OCI-LY7 (cell line): ENCODE measurements around the gene PKD1L1. TPM values are rescaled to one million over a fixed set of nuclear protein-coding genes. Genes with fewer than 3 reads are reported as not detected.

ENCODE experiments used
- BruUV-seq: library from RNA; stranded (reverse); fragments of 400-500 nt; replicated peaks from 2 replicates; lab custom pipeline; 2021; lab: Mats Ljungman, UMichigan
- CTCF ChIA-PET: fragments of 300-600 bp; sonication (Branson Sonifier 250); formaldehyde crosslinking; loops from one replicate; lab custom pipeline; 2022; ENCODE audit warnings: antibody characterized with exemption; ENCODE audit not compliant: unreplicated experiment; lab: Charles Lee
- POLR2A ChIA-PET: fragments of 300-600 bp; sonication (Branson Sonifier 250); formaldehyde crosslinking; loops from one replicate; lab custom pipeline; 2022; ENCODE audit warnings: antibody characterized with exemption; lab: Charles Lee
- DNase-seq: peaks from one replicate; pipeline ENCODE4 v3.0.0-alpha.2; 2015; ENCODE audit warnings: low spot score
- H2AFZ ChIP-seq: fragments of 200-600 bp; sonication (generic), shearing (Covaris generic); 2 replicates; pipeline ENCODE4 v1.6.1; 2014; ENCODE audit warnings: mild to moderate bottlenecking, antibody characterized with exemption, low read length, moderate library complexity
- H3K27ac ChIP-seq: fragments of 200-600 bp; sonication (generic); 2 replicates; pipeline ENCODE4 v1.5.1; 2014; ENCODE audit warnings: mixed run types, low read depth, mild to moderate bottlenecking, moderate library complexity, low read length, inconsistent platforms; ENCODE audit not compliant: poor library complexity, severe bottlenecking
- H3K36me3 ChIP-seq: fragments of 200-600 bp; sonication (generic); 2 replicates; pipeline ENCODE4 v1.6.1; 2014; ENCODE audit warnings: mild to moderate bottlenecking, antibody characterized with exemption, low read length, moderate library complexity, mixed read lengths; ENCODE audit not compliant: insufficient read depth
- H3K4me1 ChIP-seq: fragments of 200-600 bp; sonication (generic); 2 replicates; pipeline ENCODE4 v1.5.1; 2014; ENCODE audit warnings: mild to moderate bottlenecking, low read length; ENCODE audit not compliant: insufficient read depth, poor library complexity, severe bottlenecking
- H3K4me2 ChIP-seq: fragments of 200-600 bp; sonication (generic); 2 replicates; pipeline ENCODE4 v1.6.1; 2014; ENCODE audit warnings: mild to moderate bottlenecking, low read length
- H3K4me3 ChIP-seq: fragments of 200-600 bp; sonication (generic); 2 replicates; pipeline ENCODE4 v1.5.1; 2014; ENCODE audit warnings: mild to moderate bottlenecking, low read depth, low read length; ENCODE audit not compliant: poor library complexity, severe bottlenecking
- H3K79me2 ChIP-seq: fragments of 200-600 bp; sonication (generic); 2 replicates; pipeline ENCODE4 v1.6.1; 2016; ENCODE audit warnings: low read depth, mild to moderate bottlenecking, low read length, moderate library complexity, mixed read lengths; ENCODE audit not compliant: insufficient read depth
- H3K9me2 ChIP-seq: fragments of 200-600 bp; sonication (generic); 2 replicates; pipeline ENCODE4 v1.6.1; 2016; ENCODE audit warnings: mild to moderate bottlenecking, low read length, mixed read lengths; ENCODE audit not compliant: insufficient read depth
- H3K9me3 ChIP-seq: fragments of 200-600 bp; sonication (generic); 2 replicates; pipeline ENCODE4 v1.6.1; 2014; ENCODE audit warnings: mild to moderate bottlenecking, mixed run types, low read length, mixed read lengths
- H4K20me1 ChIP-seq: fragments of 200-600 bp; sonication (generic); 2 replicates; pipeline ENCODE4 v1.6.1; 2014; ENCODE audit warnings: mild to moderate bottlenecking, antibody characterized with exemption, low read length, moderate library complexity, mixed read lengths; ENCODE audit not compliant: insufficient read depth
- CTCF ChIP-seq: fragments of 200-600 bp; sonication (generic); conservative IDR thresholded peaks from 2 replicates; pipeline ENCODE4 v1.5.1; 2014; ENCODE audit warnings: mild to moderate bottlenecking, antibody characterized with exemption, low read length, moderate library complexity, mixed read lengths
- EZH2phosphoT487 ChIP-seq: fragments of 200-600 bp; sonication (generic); IDR thresholded peaks from 2 replicates; pipeline ENCODE4 v1.6.1; 2018; ENCODE audit warnings: low read depth, borderline replicate concordance, mild to moderate bottlenecking, mixed run types, antibody characterized with exemption, low read length, moderate library complexity, mixed read lengths
- intact Hi-C: fragments of 100-400 bp; cut with micrococcal nuclease; formaldehyde crosslinking; loops from one replicate; pipeline ENCODE4 v1.10.0; 2022; ENCODE audit not compliant: unreplicated experiment
- total RNA-seq, 2 experiments: library from RNA; depleted of rRNA in 1 of 2; stranded (reverse); fragments of >200 nt in 1 of 2; shearing (Covaris generic) in 1 of 2; gene quantifications; 2 replicates each; pipeline ENCODE4 v1.2.3, GENCODE V29; 2014 to 2022

PKD1L1 gene
- total RNA-seq, 2 experiments from 2014 or later: 0.19 to 0.63 TPM

DNA sequence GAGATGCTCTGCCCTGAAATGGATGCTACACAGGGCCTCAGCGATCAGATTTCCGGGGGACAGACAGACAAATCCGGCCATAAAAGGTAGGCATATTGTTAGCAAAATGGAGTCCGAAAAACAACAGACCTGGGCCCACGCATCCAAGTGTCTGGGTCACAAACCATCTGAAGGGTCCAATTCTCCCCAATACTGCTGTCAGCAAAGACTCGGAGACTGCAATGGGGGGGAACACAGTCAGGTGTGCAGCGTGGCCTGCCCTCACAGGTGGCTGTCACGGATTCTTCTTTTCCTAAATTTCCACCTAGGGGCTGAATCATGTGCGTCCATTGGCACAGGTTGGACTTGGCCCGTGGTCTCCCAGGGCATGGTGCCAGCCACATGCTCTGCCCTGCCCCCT is 12.9 kb downstream of the PKD1L1 start:
- no peaks in the 10 kb centered on the region for H3K79me2 ChIP-seq
- TF ChIP-seq CTCF (no peak), EZH2phosphoT487 (no peak)
- DNase-seq: no peak
- ChIA-PET POLR2A (interaction anchor here (1.5 kb wide), 1 partner anchor 10 kb away, joined by 3 read pairs; no protein-coding TSS in a partner anchor), CTCF (no interaction called here)
- no peak overlapping the region for H3K4me3 ChIP-seq
- H3K9me2 ChIP-seq: no peaks in the 10 kb centered on the region
- peaks cover 38% of the 10 kb centered on the region for H3K4me1 ChIP-seq
- BruUV-seq: no TSS peak
- H3K4me2 ChIP-seq: no peak overlapping the region
- no peaks in the 10 kb centered on the region for H3K36me3 ChIP-seq
- no peaks in the 10 kb centered on the region for H4K20me1 ChIP-seq
- no peaks in the 10 kb centered on the region for H3K9me3 ChIP-seq
- H2AFZ ChIP-seq: no peak overlapping the region
- intact Hi-C loops: loop anchor here (5.0 kb wide), 3 partner anchors 43 to 353 kb away; partner anchors contain the start of gene TNS3
- no peak overlapping the region for H3K27ac ChIP-seq

GRCh38 chr7:47934831-47935230 is 13.4 kb downstream of the PKD1L1 start:
- Histone ChIP-seq H3K79me2 (no peaks in the 10 kb centered on the region), H4K20me1 (no peaks in the 10 kb centered on the region), H3K36me3 (no peaks in the 10 kb centered on the region), H3K27ac (no peak overlapping the region), H3K4me1 (peaks cover 38% of the 10 kb centered on the region), H2AFZ (no peak overlapping the region), H3K4me2 (no peak overlapping the region), H3K9me3 (no peaks in the 10 kb centered on the region), H3K9me2 (no peaks in the 10 kb centered on the region), H3K4me3 (no peak overlapping the region)
- no TSS peak for BruUV-seq
- intact Hi-C loops: loop anchor here (5.0 kb wide), 3 partner anchors 43 to 353 kb away; partner anchors contain the start of gene TNS3
- CTCF ChIA-PET: no interaction called here
- DNase-seq: no peak
- POLR2A ChIA-PET: interaction anchor here (1.5 kb wide), 1 partner anchor 10 kb away, joined by 3 read pairs; no protein-coding TSS in a partner anchor
- TF ChIP-seq EZH2phosphoT487: no peak
- no peak for TF ChIP-seq CTCF

DNA sequence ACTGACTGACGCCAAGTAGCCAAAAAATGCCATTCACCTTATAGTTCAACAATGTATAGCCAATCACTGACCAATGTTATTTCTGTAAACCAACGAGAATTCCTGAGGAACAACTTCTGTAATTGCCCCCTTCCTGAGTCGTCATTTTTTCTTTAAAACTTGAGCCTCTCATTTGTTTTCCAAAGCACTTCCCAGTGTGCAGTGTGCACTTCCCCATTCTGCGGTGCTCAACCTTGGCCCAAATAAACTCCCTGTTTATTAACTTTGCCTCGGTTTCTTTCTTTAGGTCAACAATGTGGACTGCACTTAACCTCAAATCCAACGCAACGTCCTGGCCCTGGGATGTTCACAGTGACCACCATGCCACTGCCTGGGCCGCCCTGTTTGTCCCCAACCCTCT is 15.1 kb downstream of the PKD1L1 start:
- Histone ChIP-seq H3K9me2 (no peaks in the 10 kb centered on the region), H3K27ac (no peak overlapping the region), H3K9me3 (no peaks in the 10 kb centered on the region), H4K20me1 (no peaks in the 10 kb centered on the region), H3K4me3 (no peak overlapping the region), H3K4me2 (no peak overlapping the region), H3K4me1 (peaks cover 23% of the 10 kb centered on the region), H3K36me3 (no peaks in the 10 kb centered on the region), H2AFZ (no peak overlapping the region), H3K79me2 (no peaks in the 10 kb centered on the region)
- no TSS peak for BruUV-seq
- no peak for DNase-seq
- ChIA-PET POLR2A (interaction anchor here (0.6 kb wide), 1 partner anchor 16 kb away, joined by 3 read pairs; no protein-coding TSS in a partner anchor), CTCF (no interaction called here)
- TF ChIP-seq EZH2phosphoT487: no peak
- TF ChIP-seq CTCF: no peak
- intact Hi-C loops: no loop called here
